Measurements from ENCODE around the gene FADS1. TPM values are rescaled to one million over a fixed set of nuclear protein-coding genes. Genes with fewer than 3 reads are reported as not detected.
A peak's percentile ranks its signal among the peaks of the same experiment; 100 is the strongest.

The FADS1 gene
- total RNA-seq, 3 donors from 2014 or later (not counting 1 experiment from before 2014, with no cell fraction given): 9.3 to 17.2 (median 10.2) TPM

DNA sequence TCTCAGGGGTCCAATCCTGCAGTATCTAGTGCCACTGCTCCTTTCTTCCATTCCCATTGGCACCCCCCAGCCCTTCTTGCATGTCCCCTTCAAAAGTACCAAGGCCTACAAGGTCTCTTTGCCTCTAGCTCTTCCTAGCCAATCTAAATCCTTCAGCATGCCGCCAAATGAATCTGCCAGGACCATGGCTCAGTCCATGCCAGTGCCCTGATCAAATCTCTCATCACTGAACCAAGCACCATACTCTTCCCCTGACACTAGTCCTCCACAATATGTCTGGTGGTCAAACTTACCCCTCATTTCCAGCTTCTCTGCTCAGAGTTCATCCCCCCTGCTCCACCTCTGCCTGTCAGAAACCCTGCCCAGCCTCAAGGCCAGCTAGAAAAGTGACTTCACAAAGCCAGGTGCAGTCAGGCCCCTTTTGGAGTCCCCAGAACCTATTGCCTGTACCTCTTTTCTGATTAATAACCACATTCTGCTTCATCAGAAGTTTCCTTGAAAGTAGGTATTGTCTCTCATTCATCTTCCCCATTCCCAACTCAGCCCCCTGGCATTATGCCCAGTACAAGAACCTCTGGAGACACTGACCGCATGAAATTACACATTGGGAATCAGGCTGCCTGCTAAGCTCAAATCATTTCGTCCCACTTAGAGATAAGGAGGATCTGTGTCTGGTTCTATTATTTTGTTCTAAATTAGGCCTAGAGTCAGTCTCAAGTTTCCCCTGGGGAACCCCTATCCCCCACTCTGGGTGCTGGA lies 12.7 kb downstream of the FADS1 start:
- Histone ChIP-seq H3K27ac (ENCODE audit: low read length) (no peak overlapping the region), H3K4me1 (ENCODE audit: control insufficient read depth, insufficient read depth, low read length) (no peaks in the 10 kb centered on the region), H3K4me3 (ENCODE audit: low read length) (no peak overlapping the region), H3K36me3 (ENCODE audit: control insufficient read depth, insufficient read depth, low read length) (peaks cover 2% of the 10 kb centered on the region), H3K27me3 (ENCODE audit: control insufficient read depth, insufficient read depth, low read length) (no peaks in the 10 kb centered on the region), H3K9me3 (ENCODE audit: control insufficient read depth, insufficient read depth, low read length) (no peaks in the 10 kb centered on the region)
- intact Hi-C loops (cut with micrococcal nuclease): no loop called here
- H3K4me1 Mint-ChIP-seq: no peaks in the 10 kb centered on the region
- no peaks in the 10 kb centered on the region for H3K9me3 Mint-ChIP-seq
- ATAC-seq: no peak
- H3K27me3 Mint-ChIP-seq (ENCODE audit: low read depth in 2 of 2): no peaks in the 10 kb centered on the region
- no peak for DNase-seq
- no peak overlapping the region for H3K27ac Mint-ChIP-seq
- H3K4me3 Mint-ChIP-seq: no peak overlapping the region
- no peaks in the 10 kb centered on the region for H3K36me3 Mint-ChIP-seq
- no peak for TF ChIP-seq CTCF (IDR thresholded peaks at IDR 0.05)
- 100% methylated on average over 3 of the region's 3 CpGs for WGBS (ENCODE audit: insufficient coverage)

GRCh38 chr11:61802605-61803004 lies 14.2 kb downstream of the FADS1 start:
- H3K27me3 ChIP-seq (ENCODE audit: control insufficient read depth, insufficient read depth, low read length): no peaks in the 10 kb centered on the region
- H3K4me3 ChIP-seq (ENCODE audit: low read length): no peak overlapping the region
- no peak overlapping the region for H3K27ac Mint-ChIP-seq
- 97% methylated on average over 6 of the region's 6 CpGs for WGBS (ENCODE audit: insufficient coverage)
- DNase-seq (no peak), ATAC-seq (no peak)
- no peak overlapping the region for H3K27ac ChIP-seq (ENCODE audit: low read length)
- H3K36me3 Mint-ChIP-seq: no peaks in the 10 kb centered on the region
- H3K9me3 ChIP-seq (ENCODE audit: control insufficient read depth, insufficient read depth, low read length): no peaks in the 10 kb centered on the region
- H3K27me3 Mint-ChIP-seq (ENCODE audit: low read depth in 2 of 2): no peaks in the 10 kb centered on the region
- H3K36me3 ChIP-seq (ENCODE audit: control insufficient read depth, insufficient read depth, low read length): peaks cover 2% of the 10 kb centered on the region
- H3K4me3 Mint-ChIP-seq: no peak overlapping the region
- intact Hi-C loops (cut with micrococcal nuclease): no loop called here
- H3K4me1 ChIP-seq (ENCODE audit: control insufficient read depth, insufficient read depth, low read length): no peaks in the 10 kb centered on the region
- no peak for TF ChIP-seq CTCF (IDR thresholded peaks at IDR 0.05)
- H3K4me1 Mint-ChIP-seq: no peaks in the 10 kb centered on the region
- H3K9me3 Mint-ChIP-seq: no peaks in the 10 kb centered on the region

GRCh38 chr11:61800331-61801281 lies 16.2 kb downstream of the FADS1 start:
- no peak for ATAC-seq
- Mint-ChIP-seq H3K9me3 (no peaks in the 10 kb centered on the region), H3K4me3 (no peak overlapping the region), H3K4me1 (no peaks in the 10 kb centered on the region), H3K27ac (peak overlapping the region; percentile 35 to 52), H3K36me3 (no peaks in the 10 kb centered on the region), H3K27me3 (ENCODE audit: low read depth in 2 of 2) (no peaks in the 10 kb centered on the region)
- intact Hi-C loops (cut with micrococcal nuclease): no loop called here
- Histone ChIP-seq H3K36me3 (ENCODE audit: control insufficient read depth, insufficient read depth, low read length) (peaks cover 4% of the 10 kb centered on the region), H3K27me3 (ENCODE audit: control insufficient read depth, insufficient read depth, low read length) (no peaks in the 10 kb centered on the region), H3K4me1 (ENCODE audit: control insufficient read depth, insufficient read depth, low read length) (no peaks in the 10 kb centered on the region), H3K9me3 (ENCODE audit: control insufficient read depth, insufficient read depth, low read length) (no peaks in the 10 kb centered on the region), H3K4me3 (ENCODE audit: low read length) (no peak overlapping the region), H3K27ac (ENCODE audit: low read length) (no peak overlapping the region)
- no peak for TF ChIP-seq CTCF (IDR thresholded peaks at IDR 0.05)
- no peak for DNase-seq
- WGBS (ENCODE audit: insufficient coverage): 95% methylated on average over 2 of the region's 3 CpGs

Measured in natural killer cell (primary cell).